Measurements from ENCODE around the gene AK3. TPM values are rescaled to one million over a fixed set of nuclear protein-coding genes. Genes with fewer than 3 reads are reported as not detected.

Gene AK3
- total RNA-seq, 1 experiment from 2014 or later = 21.5 TPM

DNA sequence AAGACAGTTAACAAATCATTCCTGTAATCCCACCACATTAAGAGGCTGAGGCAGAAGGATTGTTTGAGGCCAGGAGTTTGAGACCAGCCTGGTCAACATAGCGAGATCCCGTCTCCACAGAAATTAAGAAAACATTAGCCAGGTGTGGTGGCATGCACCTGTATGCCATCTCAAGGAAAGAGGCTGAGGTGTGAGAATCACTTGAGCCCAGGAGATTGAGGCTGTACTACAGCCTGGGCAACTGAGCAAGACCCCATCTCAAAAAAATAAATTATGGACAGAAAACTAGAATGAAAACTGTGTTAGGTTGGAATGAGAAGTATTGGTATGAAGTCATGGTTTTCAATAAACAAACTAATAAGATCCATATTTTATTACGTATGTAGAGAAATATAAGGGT is 23.0 kb upstream of the AK3 start:
- Mint-ChIP-seq H3K9me3 (ENCODE audit: low read depth, unreplicated experiment) (no peaks in the 10 kb centered on the region), H3K27ac (ENCODE audit: unreplicated experiment) (no peak overlapping the region), H3K27me3 (ENCODE audit: unreplicated experiment) (no peaks in the 10 kb centered on the region), H3K4me3 (ENCODE audit: low read depth, unreplicated experiment) (no peak overlapping the region), H3K4me1 (ENCODE audit: low read depth, unreplicated experiment) (no peaks in the 10 kb centered on the region), H3K36me3 (ENCODE audit: insufficient read depth, unreplicated experiment) (no peaks in the 10 kb centered on the region)
- TF ChIP-seq, protein P1, sequence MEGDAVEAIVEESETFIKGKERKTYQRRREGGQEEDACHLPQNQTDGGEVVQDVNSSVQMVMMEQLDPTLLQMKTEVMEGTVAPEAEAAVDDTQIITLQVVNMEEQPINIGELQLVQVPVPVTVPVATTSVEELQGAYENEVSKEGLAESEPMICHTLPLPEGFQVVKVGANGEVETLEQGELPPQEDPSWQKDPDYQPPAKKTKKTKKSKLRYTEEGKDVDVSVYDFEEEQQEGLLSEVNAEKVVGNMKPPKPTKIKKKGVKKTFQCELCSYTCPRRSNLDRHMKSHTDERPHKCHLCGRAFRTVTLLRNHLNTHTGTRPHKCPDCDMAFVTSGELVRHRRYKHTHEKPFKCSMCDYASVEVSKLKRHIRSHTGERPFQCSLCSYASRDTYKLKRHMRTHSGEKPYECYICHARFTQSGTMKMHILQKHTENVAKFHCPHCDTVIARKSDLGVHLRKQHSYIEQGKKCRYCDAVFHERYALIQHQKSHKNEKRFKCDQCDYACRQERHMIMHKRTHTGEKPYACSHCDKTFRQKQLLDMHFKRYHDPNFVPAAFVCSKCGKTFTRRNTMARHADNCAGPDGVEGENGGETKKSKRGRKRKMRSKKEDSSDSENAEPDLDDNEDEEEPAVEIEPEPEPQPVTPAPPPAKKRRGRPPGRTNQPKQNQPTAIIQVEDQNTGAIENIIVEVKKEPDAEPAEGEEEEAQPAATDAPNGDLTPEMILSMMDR (IDR thresholded peaks at IDR 0.05; ENCODE audit: unreplicated experiment) = no peak
- intact Hi-C loops (cut with micrococcal nuclease; ENCODE audit: unreplicated experiment) = loop anchor here (10.0 kb wide), 1 partner anchor 71 kb away; no protein-coding TSS in a partner anchor
- CTCF ChIA-PET = no interaction called here
- no TSS peak for BruUV-seq (replicated peaks)
- DNase-seq = no peak

DNA sequence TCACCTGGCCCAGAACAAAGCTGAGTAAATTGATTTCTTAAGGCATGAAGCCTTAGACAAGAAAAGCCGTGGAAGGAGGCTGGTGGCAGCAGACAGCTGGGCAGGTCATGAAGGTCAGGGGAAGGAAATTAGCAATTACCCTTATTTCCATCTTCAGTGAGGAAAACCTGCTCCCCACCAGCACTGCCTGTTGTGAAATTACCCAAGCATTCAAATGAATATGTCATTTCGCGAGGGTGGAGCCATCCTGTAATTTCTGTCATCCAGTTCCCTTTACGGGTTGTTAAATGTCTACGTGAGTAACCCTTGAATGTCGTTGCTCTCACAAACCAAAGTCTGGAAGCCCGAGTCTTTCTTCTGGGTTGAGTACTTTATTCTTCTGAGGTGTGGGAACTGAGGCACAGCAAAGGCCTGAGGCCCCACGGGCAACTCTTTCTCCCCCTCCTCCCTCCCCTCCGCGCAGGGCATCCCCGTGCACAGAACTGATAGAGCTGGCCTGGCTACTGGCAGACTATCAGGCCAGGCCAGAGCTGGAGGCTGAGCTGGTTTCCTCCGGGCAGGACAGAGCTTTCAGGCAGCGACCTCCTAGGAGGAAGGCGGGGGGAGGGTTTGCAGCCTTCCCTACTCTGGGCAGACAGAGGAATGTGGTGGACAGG is 22.0 kb upstream of the AK3 start:
- H3K36me3 Mint-ChIP-seq (ENCODE audit: insufficient read depth, unreplicated experiment) = no peaks in the 10 kb centered on the region
- intact Hi-C loops (cut with micrococcal nuclease; ENCODE audit: unreplicated experiment) = loop anchor here (1.0 to 10.0 kb wide), 3 partner anchors 72 to 226 kb away; no protein-coding TSS in a partner anchor
- no peak overlapping the region for H3K4me3 Mint-ChIP-seq (ENCODE audit: low read depth, unreplicated experiment)
- DNase-seq = no peak
- no TSS peak for BruUV-seq (replicated peaks)
- CTCF ChIA-PET = interaction anchor here (0.6 to 1.4 kb wide), 2 partner anchors 71 to 168 kb away, joined by 5 to 6 read pairs; no protein-coding TSS in a partner anchor
- H3K27ac Mint-ChIP-seq (ENCODE audit: unreplicated experiment) = no peak overlapping the region
- H3K4me1 Mint-ChIP-seq (ENCODE audit: low read depth, unreplicated experiment) = no peaks in the 10 kb centered on the region
- H3K9me3 Mint-ChIP-seq (ENCODE audit: low read depth, unreplicated experiment) = no peaks in the 10 kb centered on the region
- TF ChIP-seq, protein P1 (IDR thresholded peaks at IDR 0.05; ENCODE audit: unreplicated experiment) = no peak
- H3K27me3 Mint-ChIP-seq (ENCODE audit: unreplicated experiment) = no peaks in the 10 kb centered on the region

DNA sequence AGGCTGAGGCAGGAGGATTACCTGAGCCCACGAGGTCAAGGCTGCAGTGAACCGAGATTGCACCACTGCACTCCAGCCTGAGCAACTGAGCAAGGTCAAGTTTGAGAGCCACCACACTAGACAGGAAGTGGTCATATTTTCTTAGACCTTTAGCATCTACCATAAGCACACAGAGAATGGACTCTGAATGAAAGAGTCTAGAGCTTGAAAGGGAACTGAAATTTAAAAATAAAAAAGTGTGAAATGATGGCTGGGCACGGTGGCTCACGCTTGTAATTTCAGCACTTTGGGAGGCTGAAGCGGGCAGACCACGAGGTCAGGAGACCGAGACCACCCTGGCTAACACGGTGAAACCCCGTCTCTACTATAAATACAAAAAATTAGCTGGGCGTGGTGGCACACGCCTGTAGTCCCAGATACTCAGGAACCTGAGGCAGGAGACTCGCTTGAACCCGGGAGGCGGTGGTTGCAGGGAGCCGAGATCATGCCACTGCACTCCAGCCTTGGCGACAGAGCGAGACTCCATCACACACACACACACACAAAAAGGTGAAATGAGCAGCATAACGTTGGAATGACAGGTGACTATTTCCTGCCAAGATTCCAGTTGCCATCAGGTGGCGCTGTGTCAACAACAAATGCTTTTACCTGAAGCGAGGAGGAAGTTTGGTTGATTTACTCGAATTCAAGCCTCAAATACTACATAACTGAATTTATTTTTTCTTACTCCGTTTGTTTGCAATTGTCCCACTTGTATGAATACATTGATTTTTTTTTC is 21.3 kb upstream of the AK3 start:
- Mint-ChIP-seq H3K9me3 (ENCODE audit: low read depth, unreplicated experiment) (no peaks in the 10 kb centered on the region), H3K4me1 (ENCODE audit: low read depth, unreplicated experiment) (no peaks in the 10 kb centered on the region), H3K4me3 (ENCODE audit: low read depth, unreplicated experiment) (peak overlapping the region; percentile 52), H3K27ac (ENCODE audit: unreplicated experiment) (no peak overlapping the region), H3K27me3 (ENCODE audit: unreplicated experiment) (no peaks in the 10 kb centered on the region), H3K36me3 (ENCODE audit: insufficient read depth, unreplicated experiment) (no peaks in the 10 kb centered on the region)
- intact Hi-C loops (cut with micrococcal nuclease; ENCODE audit: unreplicated experiment) = loop anchor here (1.0 to 10.0 kb wide), 3 partner anchors 73 to 227 kb away; no protein-coding TSS in a partner anchor
- DNase-seq = peak; percentile 71
- CTCF ChIA-PET = interaction anchor here (1.4 kb wide), 1 partner anchor 71 kb away, joined by 5 read pairs; no protein-coding TSS in a partner anchor
- BruUV-seq (replicated peaks) = no TSS peak
- TF ChIP-seq, protein P1 (IDR thresholded peaks at IDR 0.05; ENCODE audit: unreplicated experiment) = peak; percentile 53

DNA sequence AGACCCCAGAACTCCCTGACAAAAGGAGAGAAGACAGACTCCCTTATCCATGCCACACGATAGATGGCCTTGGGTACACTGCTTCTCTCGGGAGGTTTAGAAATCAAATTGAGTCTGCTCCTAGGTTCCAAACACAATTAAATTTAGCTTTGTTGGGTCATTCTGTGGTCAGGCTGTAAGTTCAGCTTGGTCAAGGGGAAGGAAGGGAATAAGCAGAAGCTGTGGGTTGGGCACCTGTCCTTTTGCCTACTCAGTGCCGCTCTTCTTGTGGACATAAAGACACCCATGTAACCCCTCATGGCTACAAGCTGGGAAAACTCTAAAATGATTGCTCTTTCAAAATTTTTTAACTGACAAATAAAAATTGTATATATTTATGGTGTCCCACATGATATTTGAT is 19.1 kb upstream of the AK3 start:
- H3K9me3 Mint-ChIP-seq (ENCODE audit: low read depth, unreplicated experiment) = no peaks in the 10 kb centered on the region
- TF ChIP-seq, protein P1 (IDR thresholded peaks at IDR 0.05; ENCODE audit: unreplicated experiment) = no peak
- CTCF ChIA-PET = interaction anchor here (0.7 to 1.0 kb wide), 2 partner anchors 20 to 24 kb away, joined by 3 to 4 read pairs; partner anchors contain the start of gene AK3
- no peak for DNase-seq
- intact Hi-C loops (cut with micrococcal nuclease; ENCODE audit: unreplicated experiment) = loop anchor here (10.0 kb wide), 1 partner anchor 75 kb away; no protein-coding TSS in a partner anchor
- no peak overlapping the region for H3K27ac Mint-ChIP-seq (ENCODE audit: unreplicated experiment)
- no peaks in the 10 kb centered on the region for H3K4me1 Mint-ChIP-seq (ENCODE audit: low read depth, unreplicated experiment)
- H3K27me3 Mint-ChIP-seq (ENCODE audit: unreplicated experiment) = no peaks in the 10 kb centered on the region
- no TSS peak for BruUV-seq (replicated peaks)
- no peak overlapping the region for H3K4me3 Mint-ChIP-seq (ENCODE audit: low read depth, unreplicated experiment)
- H3K36me3 Mint-ChIP-seq (ENCODE audit: insufficient read depth, unreplicated experiment) = no peaks in the 10 kb centered on the region
